NCI-H2196 treated with DMSO at 0.1 percent for 48 hours (cell line): ENCODE results near the gene RAMAC.
"Not testable (repeated sequence)": the region's sequence is repeated elsewhere in the genome, so short reads cannot be mapped to it uniquely, and the experiment has no call there.

Experiments used
- DNase-seq: peaks from one replicate; lab custom pipeline; 2025; ENCODE audit not compliant: unreplicated experiment; lab: John Stamatoyannopoulos, UW

Gene RAMAC

DNA sequence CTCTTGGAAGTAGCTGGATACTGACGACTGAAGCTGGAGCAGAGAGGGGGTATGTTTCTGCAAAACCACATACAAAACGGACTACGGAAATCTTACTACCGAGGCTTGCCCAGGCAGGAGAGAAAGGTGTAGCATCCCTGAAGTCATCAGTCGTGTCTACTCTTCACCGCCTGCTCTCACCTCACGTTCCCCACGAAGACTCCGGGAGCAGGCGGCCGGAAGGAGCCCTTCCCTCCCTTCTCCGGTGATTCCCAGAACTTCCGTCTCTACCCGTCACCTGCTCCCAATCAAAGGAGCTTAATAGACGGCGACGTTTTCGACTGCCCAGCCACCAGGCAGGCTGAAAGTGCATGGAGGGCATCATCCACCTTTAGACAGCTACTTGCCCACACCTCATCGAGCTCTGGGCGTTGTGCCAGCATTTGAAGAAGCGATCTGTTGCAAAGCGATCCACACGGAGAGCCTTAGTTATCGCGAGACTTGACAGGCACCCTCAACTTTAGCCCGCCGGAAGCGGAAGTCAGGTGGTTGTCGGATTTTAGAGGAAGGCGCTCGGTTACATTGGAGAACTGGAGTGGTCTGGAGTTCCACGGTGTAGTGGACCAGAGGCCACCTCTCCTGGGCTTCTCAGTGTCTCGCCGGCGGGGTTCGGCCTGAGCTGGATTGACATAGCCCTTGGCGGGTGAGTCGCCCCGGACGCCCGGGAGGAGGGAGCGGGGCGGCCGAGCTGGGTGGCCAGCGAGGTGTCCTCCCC lies at the start of gene RAMAC:
Gene RAMAC, plus strand, starts transcription at position 523 of the 754 bp plus-strand sequence. CDS start 2,809 bp downstream, outside the sequence.
- peak; percentile 70 for DNase-seq

DNA sequence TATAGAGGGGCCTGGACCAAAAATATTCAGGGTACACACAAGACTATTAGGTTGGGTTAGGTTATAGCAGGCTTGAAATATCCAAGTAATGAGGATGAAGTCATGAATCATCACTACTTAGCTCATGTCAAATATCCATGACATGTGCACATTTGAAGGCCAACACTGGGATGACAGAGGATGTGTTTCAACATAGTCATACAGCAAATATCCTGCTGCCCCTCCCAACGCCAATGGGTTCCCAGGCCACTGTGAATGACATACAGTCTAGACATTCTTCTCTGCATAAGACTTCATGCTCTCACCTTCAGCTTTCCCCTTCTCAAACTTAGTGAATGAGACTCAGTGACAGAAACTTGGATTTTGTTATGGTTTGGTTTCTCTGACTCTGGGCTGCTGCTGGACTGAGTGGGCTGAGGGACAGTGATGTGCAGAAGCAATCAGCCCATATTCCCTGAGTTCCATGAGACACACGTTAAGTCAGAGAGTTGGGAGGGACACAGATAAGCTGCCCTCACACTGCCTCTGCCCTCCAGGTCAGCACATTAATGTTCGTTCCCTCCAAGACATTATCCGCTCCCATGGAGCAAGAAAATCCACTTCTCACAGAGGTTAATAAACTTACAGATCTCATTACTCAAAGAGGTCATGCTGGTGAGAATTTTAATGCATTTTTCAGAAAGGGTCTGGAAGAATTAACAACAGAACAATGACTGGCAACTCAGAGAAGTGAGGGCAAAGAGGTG lies 48.9 kb upstream of the RAMAC start:
- no peak for DNase-seq

DNA sequence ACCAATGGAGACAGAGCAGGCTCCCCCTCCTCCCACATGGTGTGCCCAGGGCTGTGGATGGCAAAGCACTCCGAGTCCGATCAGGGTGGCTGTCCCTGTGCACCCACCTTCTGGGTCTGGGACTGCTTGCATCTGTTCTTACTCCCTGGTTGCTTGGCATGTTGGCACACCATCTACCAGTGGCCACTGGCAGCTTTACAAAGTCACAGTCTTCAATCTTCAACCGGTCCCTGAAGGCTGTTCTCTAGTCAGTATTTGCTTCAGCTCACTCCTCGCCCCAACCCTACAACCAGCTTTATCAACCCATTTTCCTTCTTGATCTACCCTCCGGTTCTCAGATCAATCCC lies 48.3 kb upstream of the RAMAC start:
- DNase-seq: no peak

DNA sequence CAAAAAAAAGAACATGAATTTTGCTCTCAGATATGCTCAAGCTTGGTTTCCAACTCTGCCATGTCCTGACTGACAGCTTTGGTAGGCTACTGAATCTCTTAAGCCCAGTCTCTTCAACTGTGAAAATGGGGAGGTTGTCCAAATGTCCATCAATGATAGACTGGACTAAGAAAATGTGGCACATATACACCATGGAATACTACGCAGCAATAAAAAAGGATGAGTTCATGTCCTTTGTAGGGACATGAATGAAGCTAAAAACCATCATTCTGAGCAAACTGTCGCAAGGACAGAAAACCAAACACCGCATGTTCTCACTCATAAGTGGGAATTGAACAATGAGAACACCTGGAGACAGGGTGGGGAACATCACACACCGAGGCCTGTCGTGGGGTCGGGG lies 46.3 kb upstream of the RAMAC start:
- DNase-seq: not testable (repeated sequence)

DNA sequence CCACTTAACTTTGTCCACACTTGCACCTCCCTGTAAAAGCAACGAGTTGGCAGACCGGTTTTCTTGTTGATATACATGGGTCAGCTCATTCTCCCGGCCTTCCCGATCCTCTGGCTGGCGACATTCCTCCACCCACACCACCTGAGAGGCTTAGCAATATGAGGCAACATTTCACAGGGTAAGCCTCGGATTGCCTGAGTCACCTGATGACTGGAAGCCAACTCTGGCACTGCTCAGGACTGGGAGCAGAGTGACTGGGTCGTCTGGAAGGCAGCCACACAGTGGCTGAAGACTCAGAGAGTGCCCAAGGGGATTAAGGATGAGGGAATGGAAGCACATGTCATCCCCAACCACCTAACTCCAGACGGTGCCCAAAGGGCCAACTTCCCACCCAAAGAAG lies 43.3 kb upstream of the RAMAC start:
- no peak for DNase-seq

DNA sequence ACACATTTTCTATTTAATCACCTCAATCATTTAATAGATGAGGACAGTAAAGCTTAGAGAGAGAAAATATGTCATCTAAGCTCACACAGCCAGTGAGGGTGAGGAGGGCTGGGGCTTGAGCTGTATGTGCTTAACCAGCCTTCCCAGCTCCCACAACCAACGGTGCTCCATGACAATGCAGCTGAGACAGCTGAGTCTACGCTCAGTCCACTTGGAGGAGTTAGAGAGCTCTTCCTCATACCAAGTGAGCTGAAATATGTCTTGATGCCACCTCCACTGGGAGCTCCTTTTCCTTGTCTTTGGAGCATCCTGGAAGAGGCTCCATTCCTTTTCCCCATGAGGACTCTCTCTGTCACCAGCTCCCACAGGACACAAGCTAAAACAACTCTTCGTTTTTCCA lies 42.8 kb upstream of the RAMAC start:
- DNase-seq: no peak

DNA sequence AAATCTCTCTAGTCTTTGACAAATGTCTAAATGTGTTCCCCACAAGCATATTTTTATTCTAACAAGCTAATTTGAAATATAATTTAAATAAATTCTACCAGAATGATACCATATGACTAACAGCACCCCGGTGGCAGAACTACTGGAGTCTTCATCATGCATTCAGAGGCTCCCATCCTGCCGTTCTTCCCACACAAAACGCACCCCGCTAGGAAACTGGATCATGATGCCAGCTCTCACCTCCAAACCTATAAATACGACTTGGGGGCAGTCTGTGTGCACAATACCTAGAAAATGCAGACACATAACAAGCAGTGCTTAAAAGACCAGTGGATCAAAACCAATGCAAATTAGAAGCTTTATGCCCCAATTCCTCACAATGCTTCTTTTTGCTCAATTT lies 42.0 kb upstream of the RAMAC start:
- no peak for DNase-seq

DNA sequence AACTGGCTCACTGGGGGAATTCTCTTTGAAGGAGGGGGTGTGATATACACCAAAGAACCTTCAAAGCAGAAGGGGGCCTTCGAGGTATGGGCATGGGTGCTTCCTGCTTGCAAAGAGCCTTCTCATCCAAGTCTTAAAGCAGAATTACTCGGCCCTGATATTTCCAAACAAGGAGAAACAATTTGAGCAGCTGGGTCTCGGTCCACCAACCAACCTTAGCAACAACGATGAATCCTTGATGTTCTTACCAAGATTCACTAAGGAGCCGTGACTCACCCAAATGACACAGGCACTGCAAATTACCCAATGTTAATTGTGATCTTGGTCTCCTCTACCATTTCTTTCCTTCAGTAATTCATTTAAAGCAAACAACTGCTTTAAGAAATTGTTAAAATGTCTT lies 41.2 kb upstream of the RAMAC start:
- DNase-seq: no peak

DNA sequence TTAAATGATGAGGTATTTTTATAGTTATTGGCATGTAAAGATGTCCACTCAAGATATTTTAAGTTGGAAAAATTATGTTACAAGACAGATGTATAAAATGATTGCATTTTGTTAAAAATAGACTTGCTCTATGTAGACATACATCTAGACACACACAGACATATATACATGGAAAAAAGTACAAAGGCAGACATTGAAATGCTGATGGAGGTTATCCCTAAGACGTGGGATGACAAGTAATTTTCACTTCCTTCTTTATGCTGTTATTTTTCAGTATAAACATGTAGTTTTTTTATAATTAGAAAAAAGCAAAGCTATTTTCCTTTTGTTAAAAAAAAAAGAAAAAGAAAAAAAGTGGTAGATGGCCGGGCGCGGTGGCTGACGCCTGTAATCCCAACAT lies 40.7 kb upstream of the RAMAC start:
- DNase-seq: no peak

DNA sequence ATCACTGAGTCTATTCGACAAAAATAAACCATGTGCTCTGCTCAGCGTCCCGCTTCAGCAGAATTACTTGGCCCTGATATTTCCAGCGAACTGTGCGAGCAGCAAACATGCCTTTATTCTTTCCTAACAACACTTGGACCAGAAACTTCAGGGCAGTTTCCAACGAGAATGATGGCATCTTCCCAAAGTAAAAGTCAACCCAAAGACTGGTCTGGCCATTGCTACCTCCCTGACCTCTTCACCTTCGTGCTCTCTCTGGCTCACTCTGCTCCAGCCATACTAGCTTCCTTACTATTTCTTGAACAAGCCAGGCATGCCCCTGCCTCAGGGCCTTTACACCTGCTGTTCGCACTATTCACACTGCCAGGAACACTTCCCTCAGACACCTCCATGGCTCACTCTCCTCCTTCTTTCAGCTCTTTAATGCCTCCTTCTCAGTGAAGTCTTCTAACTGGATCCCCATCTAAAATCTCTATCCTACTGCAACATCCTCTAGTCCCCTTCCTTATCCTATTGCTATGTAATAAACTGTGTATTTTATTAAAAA lies 39.8 kb upstream of the RAMAC start:
- no peak for DNase-seq

DNA sequence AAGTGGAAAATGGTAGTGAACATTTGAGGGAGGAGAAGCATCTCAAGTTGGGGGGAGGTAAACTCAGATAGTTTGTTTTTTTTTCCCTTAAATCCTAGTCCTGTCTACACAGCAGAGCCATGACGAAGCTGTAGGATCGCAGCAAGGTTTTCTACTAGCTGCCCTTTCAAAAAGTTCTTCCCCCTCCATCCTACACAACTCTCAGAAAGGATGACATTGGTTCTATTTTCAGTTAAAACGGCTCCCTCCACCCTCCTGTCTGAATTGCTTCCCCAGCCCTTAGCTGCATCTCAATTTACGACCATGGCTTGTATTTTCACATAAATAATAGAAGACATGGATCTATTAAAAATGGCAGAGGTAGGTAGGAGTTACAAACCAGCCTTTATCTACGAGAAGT lies 35.7 kb upstream of the RAMAC start:
- DNase-seq: no peak

DNA sequence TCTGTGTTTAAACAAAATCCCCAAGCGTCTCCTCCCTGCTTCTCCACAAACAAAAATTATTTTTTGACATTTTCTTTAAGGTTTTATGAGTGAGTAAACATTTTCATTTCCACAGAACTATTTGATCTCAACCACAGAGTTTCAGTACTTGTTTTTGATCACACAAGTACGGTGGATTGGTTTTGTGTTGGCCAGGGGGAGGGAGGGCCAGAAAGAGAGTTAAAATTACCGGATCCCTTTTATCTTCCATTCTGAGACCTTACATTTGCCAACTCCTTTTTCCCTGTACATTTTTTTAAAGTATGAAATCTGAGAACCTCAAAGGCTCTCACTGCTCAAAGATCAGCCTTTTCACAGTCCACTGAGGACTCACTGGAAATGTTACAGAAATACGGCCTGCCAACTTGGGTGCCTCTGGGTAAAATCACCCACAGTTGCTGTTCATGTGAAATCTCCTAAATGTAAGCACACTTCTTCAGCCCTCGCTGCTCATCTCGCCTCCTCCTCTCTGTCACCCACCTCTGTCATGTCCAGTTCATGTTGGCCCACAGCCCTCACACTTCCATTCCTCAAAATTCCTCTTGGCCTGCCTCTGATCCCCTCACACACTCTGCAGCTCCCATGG lies 35.2 kb upstream of the RAMAC start:
- no peak for DNase-seq

DNA sequence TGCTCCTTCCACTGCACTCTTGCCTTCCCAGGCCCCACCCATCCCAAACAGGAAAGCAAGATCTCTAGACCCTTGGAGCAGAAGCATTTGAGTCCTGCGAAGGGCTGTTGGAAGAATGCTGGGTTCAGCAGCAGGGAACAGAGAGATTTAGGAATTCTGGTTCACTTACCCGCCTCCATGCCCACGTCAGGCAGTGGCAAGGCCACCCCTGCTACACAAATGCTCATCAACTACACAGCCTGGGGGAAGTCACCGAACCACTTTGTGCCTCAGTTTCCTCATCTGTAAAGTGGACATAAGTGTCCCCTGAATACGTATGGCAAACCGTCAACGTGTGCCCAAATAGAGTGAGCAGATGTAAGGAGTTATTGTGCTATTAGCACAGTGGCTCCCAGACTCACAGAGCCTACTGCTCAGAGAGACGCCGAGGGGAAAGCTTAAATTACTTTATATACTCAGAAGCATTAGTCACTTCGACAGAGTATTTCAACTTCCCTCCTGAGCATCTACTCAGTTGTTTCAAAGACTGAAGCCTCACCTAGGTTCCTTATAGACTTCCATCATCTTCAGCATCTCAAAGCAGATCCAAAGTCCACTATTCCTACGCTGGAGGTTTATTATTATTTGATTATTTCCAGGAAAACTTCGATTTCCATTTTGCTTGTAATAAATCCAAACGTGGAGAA lies 34.4 kb upstream of the RAMAC start:
- DNase-seq: no peak

DNA sequence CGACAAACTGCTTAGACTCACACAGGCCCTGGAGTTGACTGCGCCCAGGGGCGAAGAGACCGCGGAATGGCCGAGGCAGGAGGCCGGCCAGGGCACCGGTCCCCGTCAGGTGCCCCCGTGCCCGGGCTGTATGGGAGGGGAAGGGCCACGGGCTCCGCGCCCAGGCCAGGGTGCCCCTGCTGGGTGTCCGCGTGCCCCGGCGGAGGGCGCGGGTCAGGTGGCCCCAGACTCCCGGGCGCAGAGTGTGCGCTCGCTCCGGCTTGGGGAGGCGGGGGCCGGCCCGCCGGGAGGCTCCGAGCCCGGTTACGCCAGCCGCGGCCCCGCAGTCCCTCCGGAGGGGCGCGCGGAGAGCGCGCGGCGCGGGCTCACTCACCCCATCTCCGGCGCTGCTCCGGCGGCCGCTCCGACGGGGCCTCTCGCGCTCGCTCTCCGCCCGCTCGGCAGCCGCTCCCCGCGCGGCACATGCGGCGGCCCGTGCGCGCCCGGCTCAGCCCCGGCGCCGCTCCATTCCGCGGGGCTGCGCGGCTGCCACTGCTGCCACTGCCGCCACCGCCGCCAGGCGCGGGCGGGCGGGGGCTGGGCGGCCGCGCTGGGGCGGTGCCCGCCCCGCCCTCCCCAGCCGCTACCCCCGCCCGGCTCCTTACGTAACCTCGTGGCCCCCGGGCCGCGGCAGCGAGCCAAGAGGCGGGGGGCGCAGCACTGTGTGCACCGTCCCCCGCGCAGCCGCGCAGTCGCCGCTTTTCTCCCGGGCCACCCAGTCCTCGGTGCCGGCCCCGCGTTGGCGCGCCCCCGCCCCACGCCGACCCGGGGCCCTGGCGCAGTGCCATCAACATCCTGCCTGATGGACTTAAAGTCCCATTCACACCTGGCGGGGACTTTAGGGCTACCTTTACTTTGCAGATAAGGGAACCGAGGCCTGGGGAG lies 33.6 kb upstream of the RAMAC start, which contains the start of gene HOMER2:
Gene HOMER2, minus strand, starts transcription at position 563 of the 924 bp plus-strand sequence. Its CDS starts 185 bp downstream, at position 378.
- DNase-seq: no peak

DNA sequence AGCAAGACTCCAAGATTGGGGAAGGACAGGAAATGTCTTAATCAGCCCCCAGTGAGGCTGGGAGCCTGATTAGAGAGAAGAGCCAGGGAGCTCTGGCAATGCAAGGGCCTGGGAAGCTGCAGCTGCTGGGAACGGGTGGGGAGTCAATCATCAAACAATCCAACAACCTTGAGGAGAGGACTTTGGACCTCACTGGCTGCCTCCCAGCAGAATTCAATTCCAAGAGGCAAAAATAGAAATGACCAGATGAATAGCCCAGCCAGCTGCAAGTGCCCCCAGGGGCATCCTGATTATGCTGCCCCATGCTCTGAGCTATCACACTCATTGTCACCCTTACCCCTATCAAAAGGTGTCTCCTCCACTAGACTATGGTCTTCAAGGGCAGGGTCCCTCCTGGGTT lies 27.4 kb upstream of the RAMAC start:
- no peak for DNase-seq

DNA sequence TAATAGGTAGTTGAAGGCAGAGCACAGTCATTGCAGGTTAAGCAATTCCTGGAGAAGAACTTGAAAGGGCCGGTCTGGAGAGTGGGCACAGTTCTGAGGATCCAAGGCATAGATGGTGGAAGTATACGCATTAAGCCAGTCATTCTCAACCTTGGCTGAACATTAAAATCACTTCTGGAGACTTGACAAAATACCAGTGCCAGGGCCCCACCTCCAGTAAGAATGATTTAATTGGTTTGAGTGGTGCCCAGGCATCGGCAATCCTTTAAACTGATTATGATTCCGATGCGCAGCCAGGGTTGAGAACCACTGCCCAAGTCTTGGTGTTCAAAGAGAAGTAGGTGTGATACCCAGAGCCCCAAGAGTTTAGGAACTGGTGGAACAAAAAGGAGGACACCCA lies 26.6 kb upstream of the RAMAC start:
- DNase-seq: no peak

DNA sequence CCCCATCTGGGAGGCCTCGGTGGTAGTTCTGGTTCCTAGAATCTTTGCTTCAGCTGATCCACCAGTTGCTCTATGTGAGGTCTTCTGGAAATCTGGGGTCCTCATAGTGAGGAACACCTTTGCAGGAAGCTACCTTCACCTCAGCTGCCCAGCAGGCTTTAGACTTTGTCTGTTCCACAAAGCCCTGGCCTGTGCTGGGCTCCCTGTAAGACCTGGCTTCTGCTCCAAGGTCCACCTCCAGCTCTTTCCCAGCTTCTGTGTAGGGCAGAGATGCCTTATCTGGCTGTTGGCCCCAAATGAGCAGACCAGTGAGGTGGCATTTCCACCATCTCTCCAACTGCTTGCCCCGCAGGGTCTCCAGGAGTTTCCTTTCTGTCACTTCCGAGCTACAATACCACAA lies 25.2 kb upstream of the RAMAC start:
- DNase-seq: no peak

DNA sequence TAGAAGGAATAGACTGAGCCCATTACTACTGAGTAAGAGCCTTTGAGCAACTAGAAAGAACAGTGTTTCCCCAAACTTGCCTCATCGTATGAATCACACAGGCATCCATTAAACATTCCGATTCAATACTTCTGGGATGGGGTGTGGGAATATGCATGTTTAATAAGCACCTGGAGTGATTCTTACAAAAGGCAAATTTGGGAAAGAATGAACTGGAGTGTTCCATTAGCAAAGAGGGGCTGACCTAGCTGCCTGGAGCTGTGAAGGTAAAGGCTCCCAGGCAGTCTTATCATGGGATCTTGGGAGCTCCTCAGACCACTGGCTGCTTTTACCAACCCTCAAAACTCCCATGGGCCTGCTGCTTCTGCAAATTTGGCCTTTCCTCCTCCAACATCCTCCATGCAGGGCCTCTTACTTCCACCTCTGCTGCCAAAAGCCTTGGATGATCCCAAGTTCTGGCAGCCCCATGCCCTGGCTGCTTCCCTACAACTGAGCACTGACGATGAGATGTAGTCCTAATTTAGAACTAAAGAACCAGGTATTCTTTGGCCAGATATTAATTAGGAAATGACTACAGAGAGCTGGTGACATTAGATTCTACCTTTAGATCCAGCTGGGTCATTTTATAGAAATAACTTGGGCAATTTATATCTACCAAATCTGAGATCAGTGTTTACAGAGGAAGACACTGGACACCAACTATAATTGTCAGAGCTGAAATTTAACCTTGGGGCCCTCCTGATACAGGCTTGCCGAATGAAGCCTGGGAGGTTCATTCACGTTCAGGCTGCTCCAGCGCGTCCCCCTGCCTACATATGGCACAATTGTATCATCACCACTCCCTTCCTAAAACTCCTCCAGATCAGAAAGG lies 22.3 kb upstream of the RAMAC start:
- no peak for DNase-seq

DNA sequence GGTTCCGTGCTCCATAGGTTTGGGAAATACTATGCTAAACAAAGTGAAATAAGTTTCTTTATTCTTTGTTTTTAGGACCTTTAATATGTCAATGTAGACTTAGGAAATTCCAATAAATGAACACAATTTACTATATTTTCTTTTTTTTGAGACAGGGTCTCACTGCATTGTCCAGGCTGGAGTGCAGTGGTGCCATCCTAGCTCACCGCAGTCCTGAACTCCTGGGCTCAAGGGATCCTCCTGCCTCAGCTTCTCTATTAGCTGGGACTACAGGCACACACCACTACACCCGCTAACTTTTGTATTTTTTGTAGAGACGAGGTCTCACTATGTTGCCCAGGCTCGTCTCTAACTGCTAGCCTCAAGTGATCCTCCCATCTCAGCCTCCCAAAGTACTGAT lies 21.1 kb upstream of the RAMAC start:
- no peak for DNase-seq
